Hepatocyte (in vitro differentiated cells): ENCODE results near the gene SLC12A1.

Source experiments
- CTCF ChIP-seq: fragments of 200-600 bp; sonication (generic); IDR thresholded peaks from 2 replicates; pipeline ENCODE4 v1.5.1; 2016; ENCODE audit warnings: antibody characterized with exemption, mild to moderate bottlenecking; ENCODE audit not compliant: poor library complexity
- EZH2 ChIP-seq: fragments of 200-600 bp; sonication (generic); IDR thresholded peaks from 2 replicates; pipeline ENCODE4 v1.6.1; 2016; ENCODE audit warnings: antibody characterized with exemption, mild to moderate bottlenecking, borderline replicate concordance
- EZH2phosphoT487 ChIP-seq: fragments of 200-600 bp; sonication (generic); IDR thresholded peaks from one replicate; pipeline ENCODE4 v1.6.1; 2018; ENCODE audit warnings: antibody characterized with exemption, mild to moderate bottlenecking, low read depth, moderate library complexity; ENCODE audit not compliant: unreplicated experiment, severe bottlenecking

GRCh38 chr15:48340111-48340510, 134.0 kb downstream of the SLC12A1 start:
- no peak for TF ChIP-seq CTCF
- TF ChIP-seq EZH2: no peak
- TF ChIP-seq EZH2phosphoT487: no peak
